IMR-90 (cell line): ENCODE measurements around the gene RAB28.

Experiments used
- CEBPB ChIP-seq: IDR thresholded peaks from 2 replicates; pipeline ENCODE4 v1.6.1; 2012; ENCODE audit warnings: low read depth, low read length, improper control_type of control experiment
- CHD1 ChIP-seq: IDR thresholded peaks from 2 replicates; pipeline ENCODE4 v1.6.1; 2012; ENCODE audit warnings: low read depth, low read length, improper control_type of control experiment
- RAD21 ChIP-seq: IDR thresholded peaks from 2 replicates; pipeline ENCODE4 v1.6.1; 2012; ENCODE audit warnings: low read length, improper control_type of control experiment

DNA sequence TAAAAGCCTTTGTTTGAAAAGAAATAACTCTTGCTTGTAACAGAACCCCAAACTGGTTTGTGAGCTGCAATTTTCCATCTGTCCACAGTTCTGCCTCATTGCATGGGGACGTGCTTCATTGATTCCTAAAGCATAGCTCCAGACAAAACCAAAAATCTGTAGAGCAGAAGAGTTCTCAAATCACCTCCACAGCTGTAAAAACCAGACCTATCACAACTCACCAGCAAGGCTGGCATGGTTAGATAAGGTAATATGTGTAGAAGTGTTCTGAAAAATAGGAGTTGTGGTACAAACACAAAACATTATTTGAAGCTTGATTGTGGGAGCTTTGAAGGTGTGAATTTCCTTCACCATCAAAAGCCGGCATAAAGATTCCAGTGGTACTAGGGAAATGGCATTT is 12.5 kb upstream of the RAB28 start:
- TF ChIP-seq CEBPB (no peak), RAD21 (no peak), CHD1 (no peak)
